ENCODE data around the gene FAM20C.
"Not testable (repeated sequence)": the region's sequence is repeated elsewhere in the genome, so short reads cannot be mapped to it uniquely, and the experiment has no call there.

Gene FAM20C

DNA sequence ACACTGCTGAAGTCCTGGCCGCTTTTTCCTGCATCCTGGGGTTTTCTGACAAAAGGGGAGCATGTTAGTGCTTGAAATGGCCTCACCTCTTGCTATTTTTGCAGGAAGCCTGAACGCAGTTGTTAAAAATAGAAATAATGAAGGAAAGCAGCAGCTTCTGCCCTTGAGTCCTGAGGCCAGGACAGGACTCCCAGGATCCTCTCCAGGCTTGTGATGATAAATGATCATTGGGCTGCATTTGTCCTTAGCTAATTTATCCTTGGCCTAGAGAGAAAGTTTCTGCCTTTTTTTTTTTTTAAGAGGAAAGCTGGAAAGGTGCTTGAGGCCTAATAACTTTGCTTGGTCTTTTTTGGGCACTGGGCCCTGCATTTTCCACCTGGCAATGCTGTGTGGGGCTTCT lies 17.7 kb upstream of the FAM20C start:
- DNase-seq, result no peak

DNA sequence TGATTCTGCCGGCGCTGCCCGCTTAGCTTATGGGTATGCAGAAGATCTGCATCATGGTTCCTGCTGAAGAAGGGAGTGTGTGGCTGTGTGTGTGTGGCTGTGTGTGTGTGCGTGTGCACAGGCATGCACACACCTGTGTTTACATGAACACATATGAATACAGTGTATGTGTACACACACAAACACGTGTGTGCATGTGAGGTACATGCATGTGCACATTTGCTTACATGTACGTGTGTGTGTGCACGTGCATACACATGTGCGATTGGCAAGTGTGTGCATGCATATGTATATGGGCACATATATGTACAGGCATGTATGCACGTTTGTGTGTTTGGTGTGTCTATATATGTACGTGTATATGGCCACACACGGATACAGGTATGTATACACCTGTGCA lies 16.4 kb upstream of the FAM20C start:
- DNase-seq, result no peak

GRCh38 chr7:176381-176780 lies 16.0 kb upstream of the FAM20C start:
- DNase-seq, result no peak

GRCh38 chr7:176786-177459 lies 15.4 kb upstream of the FAM20C start:
- DNase-seq, result no peak

DNA sequence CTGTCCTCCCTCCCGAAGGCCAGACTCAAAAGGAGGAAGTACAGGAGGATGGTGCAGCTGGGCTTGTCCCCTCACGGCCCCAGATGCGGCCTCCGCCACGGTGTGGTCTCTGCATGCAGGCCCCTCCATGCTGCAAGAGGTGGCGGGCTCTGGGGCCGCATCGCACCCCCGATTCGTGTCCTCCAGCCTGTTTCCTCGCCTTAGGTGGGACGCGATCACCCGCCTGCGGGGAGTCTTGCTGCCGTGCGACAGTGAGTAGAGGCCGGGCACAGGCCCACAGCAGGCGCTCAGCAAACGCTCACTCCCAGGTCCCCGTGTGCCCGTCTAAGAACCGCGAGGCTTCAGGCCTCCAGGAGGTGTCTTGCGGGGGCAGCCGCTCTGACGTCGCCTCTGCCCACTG lies 13.9 kb upstream of the FAM20C start:
- no peak for DNase-seq

- no peak for DNase-seq
Measured at GRCh38 chr7:179209-179681, 13.1 kb upstream of the FAM20C start.

- DNase-seq, result no peak
Measured at GRCh38 chr7:179948-180694, 12.2 kb upstream of the FAM20C start.

DNA sequence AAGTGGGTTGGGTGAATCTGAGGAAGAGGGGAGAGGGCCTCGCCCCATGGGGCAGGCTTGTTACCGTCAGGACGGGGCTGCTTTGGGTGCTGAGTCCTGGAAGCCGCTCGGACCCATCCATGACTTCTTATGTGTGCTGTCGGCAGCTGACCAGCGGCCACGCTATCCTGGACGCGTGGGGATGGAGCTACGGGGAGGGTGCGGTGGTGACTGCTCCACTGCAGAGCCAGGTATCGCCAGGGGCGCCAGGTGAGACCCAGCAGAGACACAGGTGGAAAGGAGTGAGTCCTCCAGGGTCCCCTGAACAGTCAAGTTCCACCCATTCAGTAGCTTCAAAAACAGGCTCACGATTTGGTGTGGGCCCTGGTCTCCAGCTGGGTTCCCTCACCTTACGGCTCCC lies 10.6 kb upstream of the FAM20C start:
- no peak for DNase-seq

- DNase-seq, result not testable (repeated sequence)
Measured at GRCh38 chr7:182502-182901, 9.9 kb upstream of the FAM20C start.

DNA sequence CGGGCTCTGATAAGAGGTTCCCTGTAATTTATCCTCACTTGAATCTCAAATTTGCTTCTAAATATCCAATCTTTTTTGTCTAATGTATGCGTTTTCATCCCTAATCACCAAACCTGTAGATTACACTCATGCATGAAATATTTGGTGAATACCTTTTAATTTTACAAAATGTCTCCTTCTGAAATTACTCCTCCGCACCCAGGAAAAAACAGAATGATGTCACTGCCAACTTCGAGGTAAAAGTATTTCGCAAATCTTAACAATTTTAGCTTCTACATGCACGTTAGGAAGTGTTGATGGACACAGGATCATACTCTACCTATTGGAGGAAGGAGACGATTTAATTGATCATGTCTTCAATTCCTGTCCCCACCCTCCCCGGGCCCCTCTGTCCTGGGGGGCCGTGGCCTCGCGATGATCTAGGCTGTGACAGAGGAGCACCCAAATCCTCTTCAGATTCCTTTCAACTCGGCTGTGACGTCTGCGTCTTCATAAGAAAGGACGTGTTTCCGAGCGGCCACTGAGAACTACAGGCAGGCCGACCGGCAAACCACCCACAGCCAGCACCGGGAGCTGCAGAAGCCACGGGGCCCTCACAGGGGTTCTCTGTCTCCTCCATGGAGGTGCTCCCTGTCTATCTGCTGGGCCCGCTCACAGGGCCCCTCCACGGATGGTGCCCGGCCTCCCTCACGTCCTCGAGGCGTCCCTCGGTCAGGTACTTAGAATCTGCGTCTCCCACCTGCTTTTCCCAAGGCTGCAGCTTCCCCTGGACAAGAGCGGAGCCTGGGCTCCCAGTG lies 8.7 kb upstream of the FAM20C start:
- DNase-seq, result no peak

DNA sequence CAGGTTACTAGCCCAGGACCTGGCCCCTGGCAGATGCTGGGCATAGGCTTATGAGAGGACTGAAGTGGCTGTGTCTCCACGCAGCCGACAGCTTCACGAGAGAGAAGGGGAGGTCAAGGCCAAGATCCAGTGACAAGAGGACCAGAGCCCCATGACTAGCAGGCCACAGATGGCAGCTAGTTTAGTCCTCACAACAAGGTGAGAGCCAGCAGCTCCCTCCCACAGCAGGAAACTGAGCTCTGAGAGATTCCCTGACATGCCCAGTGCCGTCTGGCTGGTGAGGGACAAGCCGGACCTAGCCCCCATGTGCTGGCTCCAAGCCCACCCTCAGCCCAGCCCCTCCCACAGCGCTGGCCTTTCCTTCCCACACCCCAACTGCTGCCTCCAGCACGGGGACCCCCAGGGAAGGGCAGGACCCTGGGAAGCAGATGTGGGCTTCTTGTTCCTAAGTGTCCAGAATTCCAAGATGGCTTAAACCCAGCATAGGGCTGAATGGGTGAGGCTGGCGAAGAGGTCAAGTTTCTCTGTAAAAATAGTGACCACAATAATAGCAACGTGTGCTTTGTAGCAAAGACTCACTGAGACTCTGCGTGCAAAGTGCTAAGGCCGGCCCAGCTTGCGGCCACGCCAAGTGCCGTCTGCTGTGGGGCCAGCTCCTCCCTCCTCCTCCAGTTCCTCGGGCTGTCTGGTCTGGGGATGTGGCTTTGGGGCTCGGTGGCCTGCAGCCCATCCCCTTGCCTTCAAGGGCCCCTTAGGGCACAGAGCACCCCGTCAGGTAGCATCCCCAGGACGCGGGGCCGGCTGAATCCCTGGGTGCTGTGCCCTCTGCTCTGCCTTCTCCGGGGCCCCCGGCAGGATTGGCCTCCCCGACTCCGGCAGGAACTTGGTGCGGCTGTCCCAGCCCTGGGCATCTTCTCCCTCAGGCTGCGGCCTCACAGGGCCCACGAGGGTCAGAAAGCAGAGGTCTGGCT lies 7.8 kb upstream of the FAM20C start:
- no peak for DNase-seq

DNA sequence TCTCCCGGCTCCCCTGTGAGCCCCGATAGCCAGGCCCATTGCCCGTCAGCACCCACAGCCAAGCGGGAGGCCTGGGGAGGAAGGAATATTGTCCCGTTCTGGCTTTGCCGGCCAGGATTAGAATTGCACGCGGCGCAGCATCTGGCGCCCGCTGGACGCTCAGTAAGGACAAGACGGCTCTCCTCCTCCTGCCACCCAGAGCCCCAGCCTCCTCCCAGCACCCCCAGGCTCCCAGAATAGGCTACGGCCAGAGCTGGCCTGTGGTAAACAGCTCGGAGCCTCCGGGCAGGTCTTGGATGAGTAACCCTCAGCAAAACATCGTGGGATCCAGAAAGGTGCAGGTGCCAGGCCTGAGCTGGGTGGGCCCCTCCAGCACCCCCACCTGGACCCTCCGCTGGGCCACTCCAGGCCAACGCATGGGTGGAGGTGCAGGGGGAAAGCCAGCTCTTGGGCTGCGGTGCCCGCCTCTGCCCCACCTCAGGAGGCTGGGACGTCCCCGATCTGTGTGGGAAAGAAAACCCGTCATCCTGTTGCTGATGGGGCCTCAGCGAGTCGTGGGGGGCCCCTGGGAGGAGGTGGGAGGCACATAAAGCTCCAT lies 5.8 kb upstream of the FAM20C start:
- no peak for DNase-seq

DNA sequence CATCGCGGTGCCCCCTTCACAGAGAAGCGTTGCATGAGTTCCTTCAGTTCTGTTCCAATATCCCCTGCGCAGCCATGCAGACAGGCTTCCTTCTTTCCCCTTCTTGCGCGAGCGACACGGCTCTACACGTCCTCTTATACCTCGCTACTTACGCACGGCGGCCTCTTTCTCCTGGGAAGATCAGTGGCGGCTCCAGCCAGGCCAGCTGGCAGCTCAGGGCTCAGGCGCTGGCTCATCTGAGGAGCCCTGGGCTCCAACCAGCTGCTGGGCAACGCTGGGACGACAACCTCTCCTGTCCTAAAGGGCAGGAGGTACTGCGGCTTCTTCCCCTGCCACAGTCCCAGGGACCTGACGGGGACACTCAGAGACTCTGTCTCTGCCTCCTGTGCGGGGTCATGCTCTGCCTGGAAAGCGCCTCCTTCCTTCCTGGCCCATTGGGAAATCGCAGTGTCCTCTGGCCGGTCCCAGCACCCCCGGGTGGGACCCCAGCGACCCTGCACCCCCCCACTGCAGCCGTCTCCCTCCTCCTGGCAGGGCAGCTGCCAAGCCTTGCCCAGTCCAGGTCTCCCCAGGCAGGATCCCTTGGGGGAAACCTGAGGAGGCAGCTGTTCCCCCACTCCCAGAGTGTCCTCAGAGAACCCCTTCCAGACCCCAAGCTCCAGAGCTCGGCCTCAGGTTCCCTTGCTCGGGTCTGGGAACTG lies 5.0 kb upstream of the FAM20C start:
- no peak for DNase-seq

DNA sequence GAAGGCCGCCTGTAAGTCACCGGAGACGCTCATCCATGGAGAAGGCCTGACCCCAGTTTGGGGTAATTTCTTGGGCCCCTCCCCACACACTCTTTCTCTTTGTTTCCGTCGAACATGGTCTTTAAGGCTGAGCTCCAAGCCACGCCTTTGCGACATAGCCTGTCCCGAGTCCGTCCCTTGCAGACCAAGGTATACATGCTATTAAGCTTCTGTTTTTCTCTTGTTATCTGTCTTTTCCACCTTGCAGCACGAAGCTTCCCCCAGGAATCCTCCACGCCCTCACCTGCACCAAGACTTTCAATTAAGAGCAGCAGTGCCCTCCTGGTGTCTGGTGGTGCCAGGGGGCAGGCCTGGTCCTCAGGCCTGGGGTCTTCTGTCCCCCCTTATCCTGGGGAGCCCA lies 4.2 kb upstream of the FAM20C start:
- DNase-seq, result no peak

DNA sequence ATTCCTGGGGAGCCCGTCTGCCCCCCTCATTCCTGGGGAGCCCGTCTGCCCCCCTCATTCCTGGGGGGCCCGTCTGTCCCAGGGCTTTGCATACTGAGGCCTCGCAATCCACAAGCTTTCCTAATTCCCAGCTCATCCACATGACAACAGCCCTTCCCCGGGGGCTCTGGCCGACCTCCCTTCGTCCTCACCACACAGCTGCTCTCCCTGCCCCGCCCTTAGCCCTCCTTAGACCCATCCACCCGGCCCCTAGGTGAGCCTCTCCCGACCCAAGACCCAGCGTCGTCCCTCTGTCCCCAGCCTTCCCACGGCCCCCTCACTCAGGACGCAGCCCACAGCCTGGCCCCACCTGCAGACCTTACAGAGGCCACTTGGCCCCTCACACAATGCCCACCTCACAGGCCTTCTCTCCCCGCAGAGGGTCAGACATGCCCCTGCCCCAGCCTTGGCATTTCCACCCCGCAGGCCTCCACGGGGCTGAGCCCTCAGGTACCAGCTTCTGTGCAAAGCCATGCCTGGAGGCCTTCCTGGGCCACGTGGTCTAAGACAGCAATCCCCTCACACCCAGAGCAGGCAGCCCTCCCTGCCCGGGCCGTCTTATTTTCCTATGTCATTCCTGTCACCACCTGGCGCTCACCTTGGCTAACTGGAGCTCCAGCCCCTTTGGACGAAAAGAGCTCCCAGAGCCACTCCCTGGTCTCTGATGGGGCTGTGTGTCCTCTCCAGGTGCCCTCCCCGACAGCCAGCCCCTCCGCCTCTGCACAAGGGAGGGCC lies 3.5 kb upstream of the FAM20C start:
- peak; percentile 34 for DNase-seq

GRCh38 chr7:189719-190118 lies 2.7 kb upstream of the FAM20C start:
- DNase-seq, result no peak

GRCh38 chr7:190196-190595 lies 2.2 kb upstream of the FAM20C start:
- DNase-seq, result no peak

GRCh38 chr7:191105-191980 lies 1.0 kb upstream of the FAM20C start:
- no peak for DNase-seq

DNA sequence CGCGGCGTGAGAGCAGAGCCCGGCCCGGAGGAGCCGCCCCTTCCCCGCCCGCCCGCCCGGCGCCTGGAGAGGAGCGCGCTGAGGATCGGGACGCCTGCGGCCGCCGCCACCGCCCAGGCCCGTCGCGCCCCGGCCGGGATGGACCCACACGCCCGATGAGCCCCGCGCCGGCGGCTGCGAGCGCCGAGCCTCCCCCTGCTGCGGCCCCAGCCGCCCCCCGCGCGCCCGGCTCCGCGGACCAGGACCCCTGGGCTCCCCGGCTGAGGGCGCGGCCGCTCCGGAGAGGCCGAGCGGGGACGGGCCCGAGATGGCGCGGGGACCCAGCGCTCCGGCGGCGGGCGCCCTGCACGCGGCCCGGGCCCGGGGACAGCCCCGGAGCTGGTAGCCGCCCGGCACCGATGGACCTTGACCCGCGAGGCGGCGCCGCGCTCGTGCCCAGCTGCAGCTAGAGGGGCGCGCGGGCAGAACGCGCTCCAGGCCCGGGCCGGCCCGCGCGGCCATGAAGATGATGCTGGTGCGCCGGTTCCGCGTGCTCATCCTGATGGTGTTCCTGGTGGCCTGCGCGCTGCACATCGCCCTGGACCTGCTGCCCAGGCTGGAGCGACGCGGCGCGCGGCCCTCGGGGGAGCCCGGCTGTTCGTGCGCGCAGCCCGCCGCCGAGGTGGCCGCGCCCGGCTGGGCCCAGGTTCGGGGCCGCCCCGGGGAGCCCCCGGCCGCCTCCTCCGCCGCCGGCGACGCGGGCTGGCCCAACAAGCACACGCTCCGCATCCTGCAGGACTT lies 520 bp downstream of the FAM20C start:
- no peak for DNase-seq
